OCI-LY1 (cell line): ENCODE data around the gene MRGPRF.

Experiments
- CTCF ChIP-seq: fragments of 200-600 bp; sonication (generic), shearing (Covaris generic); IDR thresholded peaks from 2 replicates; pipeline ENCODE4 v1.5.1; 2017; ENCODE audit warnings: mild to moderate bottlenecking, antibody characterized with exemption, low read length, moderate library complexity, mixed read lengths
- EZH2 ChIP-seq: fragments of 200-600 bp; sonication (generic), shearing (Covaris generic); IDR thresholded peaks from 2 replicates; pipeline ENCODE4 v1.8.0; 2017; ENCODE audit warnings: borderline replicate concordance, mixed run types, mild to moderate bottlenecking, antibody characterized with exemption, low read length, moderate library complexity, mixed read lengths

GRCh38 chr11:69005631-69006368, 7.2 kb downstream of the MRGPRF start:
- TF ChIP-seq CTCF (no peak), EZH2 (no peak)
